Gastrocnemius medialis (tissue), 4 donors: ENCODE measurements around the gene ANKRD55. TPM values are rescaled to one million over a fixed set of nuclear protein-coding genes. Genes with fewer than 3 reads are reported as not detected.

Experiments used
- ATAC-seq, 2 donors: fragments of 150-250 bp; one replicate each; pipeline ENCODE4 v1.9.1; 2016
- DNase-seq, 2 donors: peaks; one replicate each; pipeline ENCODE4 v3.0.0-alpha.2; 2019
- H3K27ac ChIP-seq, 4 donors: fragments of 200-600 bp; sonication (generic); 1 replicate in 1 of 4; 2 replicates in 3 of 4; pipeline ENCODE4 v1.5.1; 2016 to 2018; ENCODE audit warnings: mild to moderate bottlenecking in 2 of 4, moderate library complexity in 1 of 4
- H3K27me3 ChIP-seq, 3 donors: fragments of 200-600 bp; sonication (generic) in 2 of 3; 1 replicate in 1 of 3; 2 replicates in 2 of 3; pipeline versions ENCODE4 v1.5.1 to v1.6.0; 2016 to 2019; ENCODE audit warnings: mild to moderate bottlenecking in 1 of 3, moderate library complexity in 1 of 3
- H3K36me3 ChIP-seq, 2 donors: fragments of 200-600 bp; sonication (generic) in 1 of 2; one replicate each; pipeline ENCODE4 v1.5.1; 2017 to 2018
- H3K4me1 ChIP-seq, 2 donors: fragments of 200-600 bp; sonication (generic) in 1 of 2; one replicate each; pipeline ENCODE4 v1.5.1; 2016 to 2017; ENCODE audit warnings: mild to moderate bottlenecking in 2 of 2
- H3K4me3 ChIP-seq, 4 donors: fragments of 200-600 bp; sonication (generic) in 3 of 4; 1 replicate in 1 of 4; 2 replicates in 3 of 4; pipeline ENCODE4 v1.5.1; 2016 to 2019; ENCODE audit warnings: mild to moderate bottlenecking in 2 of 4
- H3K9me3 ChIP-seq, 3 donors: fragments of 200-600 bp; sonication (generic) in 2 of 3; 1 replicate in 1 of 3; 2 replicates in 2 of 3; pipeline ENCODE4 v1.5.1; 2016 to 2019
- CTCF ChIP-seq, 5 experiments: fragments of 450-650 bp in 3 of 5; fragments of 200-600 bp in 2 of 5; sonication (generic) in 2 of 5; IDR thresholded peaks in 4 of 5; conservative IDR thresholded peaks in 1 of 5; 1 replicate in 4 of 5; 2 replicates in 1 of 5; pipeline ENCODE4 v1.5.1; 2016 to 2019; ENCODE audit warnings: antibody characterized with exemption in 5 of 5, mild to moderate bottlenecking in 3 of 5, moderate library complexity in 3 of 5
- POLR2A ChIP-seq, 2 donors: fragments of 450-650 bp; IDR thresholded peaks; one replicate each; pipeline ENCODE4 v1.6.1; 2017; ENCODE audit warnings: antibody characterized with exemption in 2 of 2, mild to moderate bottlenecking in 2 of 2, moderate library complexity in 2 of 2
- in situ Hi-C, 4 donors: fragments of 200-750 bp; cut with MboI; loops; one replicate each; pipeline versions ENCODE4 v1.15.0 to v1.8.0; 2017; ENCODE audit warnings: low sequenced_read_pairs in 4 of 4
- intact Hi-C: fragments of 100-400 bp; cut with DNase I; formaldehyde crosslinking; loops from one replicate; pipeline ENCODE4 v1.15.1; 2023; ENCODE audit warnings: low total_unique reads
- total RNA-seq, 4 donors: library from RNA; depleted of rRNA; stranded (reverse); fragments of >200 nt; gene quantifications; one replicate each; pipeline versions ENCODE4 v1.1.0 to v1.2.3, GENCODE V29; 2016

ANKRD55 gene
- total RNA-seq, 4 donors from 2014 or later: not detected

GRCh38 chr5:56072863-56073766, 160.0 kb downstream of the ANKRD55 start:
- Histone ChIP-seq H3K9me3 (no peaks in the 10 kb centered on the region), H3K27ac (no peak overlapping the region), H3K4me1 (peaks cover 0 to 9% of the 10 kb centered on the region in 2 donors), H3K4me3 (no peak overlapping the region), H3K27me3 (no peaks in the 10 kb centered on the region), H3K36me3 (no peaks in the 10 kb centered on the region)
- no peak for DNase-seq
- intact Hi-C loops (no loop called here), in situ Hi-C loops (no loop called here)
- no peak for ATAC-seq
- TF ChIP-seq CTCF (IDR thresholded peaks at IDR 0.05 in 4 of 5, conservative IDR thresholded peaks at IDR 0.05 in 1 of 5) (no peak), POLR2A (IDR thresholded peaks at IDR 0.05) (no peak)

DNA sequence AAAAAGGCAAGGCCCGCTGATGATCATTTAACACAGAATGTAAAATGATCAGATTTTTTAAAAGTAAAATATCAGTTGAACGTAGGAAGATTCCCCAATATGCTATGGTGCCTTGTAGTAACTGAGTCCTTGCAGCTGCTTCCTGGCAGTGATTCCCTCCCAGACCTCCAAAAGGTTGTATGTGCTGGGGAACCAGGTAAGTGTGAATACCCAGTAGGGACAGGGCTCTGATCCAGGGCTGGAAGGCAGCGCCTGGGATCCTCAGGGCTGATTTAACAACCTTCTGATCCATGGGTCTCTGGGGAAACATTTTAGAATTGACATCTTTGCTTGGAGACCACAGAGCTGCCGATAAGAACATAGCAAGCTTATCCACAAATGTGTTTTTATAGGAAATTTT, 161.7 kb downstream of the ANKRD55 start:
- ATAC-seq (no peak), DNase-seq (no peak)
- no peak overlapping the region for H3K4me3 ChIP-seq
- peak overlapping the region; percentile 29 to 47 (median 39) for H3K27ac ChIP-seq
- in situ Hi-C loops (no loop called here), intact Hi-C loops (no loop called here)
- H3K36me3 ChIP-seq: no peaks in the 10 kb centered on the region
- no peaks in the 10 kb centered on the region for H3K9me3 ChIP-seq
- TF ChIP-seq POLR2A (IDR thresholded peaks at IDR 0.05): no peak
- TF ChIP-seq CTCF (IDR thresholded peaks at IDR 0.05 in 4 of 5, conservative IDR thresholded peaks at IDR 0.05 in 1 of 5): no peak
- peaks cover 0 to 9% of the 10 kb centered on the region in 2 donors for H3K4me1 ChIP-seq
- no peaks in the 10 kb centered on the region for H3K27me3 ChIP-seq

DNA sequence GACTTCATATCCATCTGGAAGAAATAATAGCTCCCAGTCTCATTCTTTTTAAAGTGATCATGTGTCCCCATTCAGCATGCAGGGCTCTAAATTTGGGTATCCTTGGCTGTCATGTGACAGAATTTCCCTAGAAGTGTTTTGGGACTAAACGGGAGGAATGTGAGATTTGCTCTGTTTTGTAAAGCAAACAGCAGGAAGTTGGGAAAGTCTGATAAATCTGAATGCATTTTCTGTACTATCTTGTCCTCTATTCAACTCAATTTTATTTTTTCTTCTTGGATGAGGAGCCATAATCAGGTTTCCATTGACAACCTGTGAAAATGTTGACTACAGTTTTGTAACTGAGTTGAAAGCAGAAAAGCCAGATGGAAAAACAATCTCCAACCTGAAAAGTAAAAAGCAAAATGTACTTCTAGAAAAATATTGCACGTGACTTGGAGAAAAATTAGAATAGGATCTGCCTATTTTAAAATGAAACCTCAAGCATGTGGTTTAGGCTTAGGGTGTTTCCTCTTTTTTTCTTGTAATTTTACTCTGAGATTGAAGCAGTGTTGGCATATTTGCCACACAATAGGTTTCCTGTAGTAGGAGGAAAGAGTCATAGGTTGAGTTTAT, 162.2 kb downstream of the ANKRD55 start:
- H3K27ac ChIP-seq: peak overlapping the region; percentile 32 to 47 (median 39)
- ATAC-seq: peak in 1 of 2 donors; percentile 37
- H3K27me3 ChIP-seq: no peaks in the 10 kb centered on the region
- no peak for TF ChIP-seq CTCF (IDR thresholded peaks at IDR 0.05 in 4 of 5, conservative IDR thresholded peaks at IDR 0.05 in 1 of 5)
- no peak for TF ChIP-seq POLR2A (IDR thresholded peaks at IDR 0.05)
- H3K36me3 ChIP-seq: no peaks in the 10 kb centered on the region
- H3K4me1 ChIP-seq: peaks cover 0 to 9% of the 10 kb centered on the region in 2 donors
- H3K4me3 ChIP-seq: no peak overlapping the region
- no peak for DNase-seq
- H3K9me3 ChIP-seq: no peaks in the 10 kb centered on the region
- in situ Hi-C loops: no loop called here
- intact Hi-C loops: no loop called here

- in situ Hi-C loops: no loop called here
Measured at GRCh38 chr5:56069652-56070226, 163.4 kb downstream of the ANKRD55 start.

More at GRCh38 chr5:56069652-56070226, 163.4 kb downstream of the ANKRD55 start:
- no peak overlapping the region for H3K4me3 ChIP-seq
- ATAC-seq: no peak
- no peaks in the 10 kb centered on the region for H3K36me3 ChIP-seq
- H3K27ac ChIP-seq: peak overlapping the region; percentile 32 to 47 (median 39)
- no peaks in the 10 kb centered on the region for H3K27me3 ChIP-seq
- no peak for DNase-seq
- peaks cover 0 to 7% of the 10 kb centered on the region in 2 donors for H3K4me1 ChIP-seq
- intact Hi-C loops: no loop called here
- no peaks in the 10 kb centered on the region for H3K9me3 ChIP-seq
- TF ChIP-seq CTCF (IDR thresholded peaks at IDR 0.05 in 4 of 5, conservative IDR thresholded peaks at IDR 0.05 in 1 of 5) (no peak), POLR2A (IDR thresholded peaks at IDR 0.05) (no peak)
